Pulmonary artery endothelial cell (primary cell): ENCODE data around the gene UNC45B. TPM values are rescaled to one million over a fixed set of nuclear protein-coding genes. Genes with fewer than 3 reads are reported as not detected.
"Not testable (repeated sequence)": the region's sequence is repeated elsewhere in the genome, so short reads cannot be mapped to it uniquely, and the experiment has no call there.

Source experiments
- DNase-seq: peaks from one replicate; pipeline ENCODE4 v3.0.0-alpha.2; 2011; ENCODE audit warnings: low read depth, low spot score
- total RNA-seq: library from RNA; depleted of rRNA; stranded (reverse); fragments of >200 nt; gene quantifications from 2 replicates; pipeline ENCODE4 v1.2.3, GENCODE V29; 2014

The UNC45B gene
- total RNA-seq, 1 donor from 2014 or later: not detected

DNA sequence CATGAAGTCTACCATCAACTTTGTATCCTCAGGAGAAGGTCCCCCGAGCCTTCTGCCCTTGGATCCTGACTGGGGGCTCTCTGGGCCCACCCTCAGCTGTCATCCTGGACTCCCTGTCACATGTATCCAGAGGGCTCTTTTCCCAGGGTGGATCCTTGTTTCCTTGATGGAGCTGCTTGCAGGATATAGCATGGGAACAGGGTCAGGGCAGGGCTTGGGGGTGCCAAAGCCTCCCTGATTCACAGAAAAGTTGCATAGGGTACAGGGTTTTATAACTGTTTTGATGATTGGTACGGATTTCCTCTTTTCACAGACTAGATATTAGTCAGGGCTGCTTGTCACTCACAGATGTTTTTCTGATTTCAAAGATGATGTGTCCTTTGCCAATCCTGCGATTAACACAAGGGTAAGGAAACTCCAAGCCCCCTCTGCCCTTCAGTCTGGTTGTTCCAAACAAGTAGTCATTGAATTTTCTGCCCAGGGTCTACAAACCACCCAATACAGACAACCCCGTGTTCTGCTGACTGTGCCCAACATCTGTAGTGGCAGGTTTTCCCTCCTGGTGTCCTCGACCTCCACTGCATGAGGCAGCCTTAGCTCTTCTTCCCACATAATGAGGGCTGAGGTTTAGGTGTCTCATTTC is 67.1 kb downstream of the UNC45B start:
- no peak for DNase-seq

DNA sequence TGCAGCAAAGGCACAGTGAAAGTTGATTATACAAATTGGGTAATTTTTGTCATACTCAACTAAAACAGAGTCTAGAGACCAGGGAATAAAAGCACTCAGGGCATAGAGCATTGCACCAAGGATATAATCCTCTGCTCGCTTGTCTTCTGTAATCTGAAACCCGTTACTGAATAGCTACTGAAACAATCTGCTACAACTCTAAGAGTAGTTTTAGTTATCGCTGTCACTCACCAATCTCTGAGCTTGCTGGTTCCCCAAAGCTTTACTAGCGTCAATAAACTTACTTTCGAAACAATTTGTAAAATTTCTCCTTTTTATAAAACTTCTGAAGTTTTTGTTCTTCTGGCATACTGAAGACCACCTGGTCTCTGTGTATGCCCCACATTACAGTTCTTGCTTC is 69.5 kb downstream of the UNC45B start:
- DNase-seq: no peak

DNA sequence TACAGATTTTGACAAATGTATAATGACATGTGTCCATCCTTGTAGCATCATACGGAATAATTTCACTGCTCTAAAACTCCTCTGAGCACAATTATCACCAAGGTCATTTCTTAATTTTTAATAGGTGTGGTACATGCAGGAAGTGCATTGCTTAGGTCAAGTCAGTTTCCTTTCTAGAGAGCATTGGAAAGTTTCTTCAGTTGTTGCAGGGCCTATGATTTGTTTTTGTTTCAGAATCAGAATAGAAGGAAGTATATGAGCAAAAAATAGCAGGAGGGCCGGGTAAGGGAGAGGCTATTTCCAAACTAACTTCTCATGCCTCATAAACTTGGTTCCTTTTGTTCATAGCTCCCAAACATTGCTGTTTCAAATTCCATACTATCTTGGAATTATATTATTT is 71.3 kb downstream of the UNC45B start:
- no peak for DNase-seq

DNA sequence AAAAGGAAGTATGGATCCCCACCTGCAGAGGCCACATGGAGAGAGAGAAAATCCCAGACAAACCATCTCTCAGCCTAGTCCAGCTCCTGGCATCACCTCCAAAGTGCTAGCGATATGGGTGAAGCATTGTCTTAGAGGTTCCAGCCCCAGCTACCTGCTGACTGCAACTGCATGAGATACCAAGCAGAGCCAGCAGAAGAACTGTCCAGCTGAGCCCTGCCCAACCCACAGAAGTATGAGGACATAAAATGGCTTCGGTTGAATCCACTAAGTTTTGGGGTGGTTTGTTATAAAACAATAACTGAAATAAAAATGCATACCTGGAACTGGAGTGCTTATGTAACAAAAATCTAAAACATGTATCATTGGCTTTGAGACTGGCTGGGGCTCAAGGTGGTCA is 74.8 kb downstream of the UNC45B start:
- no peak for DNase-seq

DNA sequence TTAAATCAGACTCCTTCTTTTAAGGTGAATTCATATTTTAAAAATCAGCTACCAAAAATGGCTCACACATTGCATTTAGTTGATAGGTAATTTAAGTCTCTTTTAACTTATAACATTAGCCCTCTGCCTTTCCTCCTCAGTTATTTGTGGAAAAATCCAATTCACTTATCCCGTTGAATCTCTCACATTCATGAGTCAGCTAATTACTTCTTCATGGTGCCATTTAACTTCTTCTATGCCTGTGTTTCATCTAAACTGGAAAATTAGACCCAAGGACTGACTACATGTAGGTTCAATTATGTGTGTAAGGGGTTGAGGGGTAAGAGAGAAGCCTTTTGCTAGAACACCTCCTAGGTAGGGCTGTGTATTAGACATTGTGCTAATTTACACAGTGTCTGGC is 76.8 kb downstream of the UNC45B start:
- DNase-seq: no peak

DNA sequence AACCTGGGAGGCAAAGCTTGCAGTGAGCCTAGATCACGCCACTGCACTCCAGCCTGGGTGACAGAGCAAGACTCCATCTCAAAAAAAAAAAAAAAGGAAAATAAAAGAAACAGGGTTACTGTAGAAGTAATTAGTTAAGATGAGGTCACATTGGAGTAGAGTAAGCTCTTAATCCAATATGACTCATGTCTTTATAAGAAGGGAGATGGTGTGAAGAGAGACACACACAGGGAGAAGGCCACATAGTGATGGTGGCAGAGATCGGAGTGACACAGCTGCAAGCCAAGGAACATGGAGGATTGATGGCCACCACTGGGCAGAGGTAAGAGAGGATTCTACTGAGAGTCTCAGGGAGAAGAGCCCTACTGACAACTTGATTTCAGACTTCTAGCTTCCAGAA is 79.9 kb downstream of the UNC45B start:
- DNase-seq: no peak

DNA sequence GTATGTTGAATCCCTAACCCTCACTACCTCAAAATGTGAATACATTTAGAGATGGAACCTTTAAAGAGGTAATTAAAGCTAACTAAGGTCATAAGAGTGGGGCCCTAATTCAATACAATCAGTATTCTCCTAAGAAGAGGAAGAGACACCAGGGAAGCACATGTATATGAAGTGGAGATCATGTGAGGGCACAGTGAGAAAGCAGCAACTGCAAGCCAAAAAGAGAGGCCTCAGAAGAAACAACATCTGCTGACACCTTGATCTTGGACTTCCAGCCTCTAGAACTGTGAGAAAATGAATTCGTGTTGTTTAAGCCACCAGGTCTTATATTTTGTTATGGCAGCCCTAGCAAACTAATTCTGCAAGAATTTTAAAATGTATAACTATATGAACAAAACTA is 82.0 kb downstream of the UNC45B start:
- no peak for DNase-seq

DNA sequence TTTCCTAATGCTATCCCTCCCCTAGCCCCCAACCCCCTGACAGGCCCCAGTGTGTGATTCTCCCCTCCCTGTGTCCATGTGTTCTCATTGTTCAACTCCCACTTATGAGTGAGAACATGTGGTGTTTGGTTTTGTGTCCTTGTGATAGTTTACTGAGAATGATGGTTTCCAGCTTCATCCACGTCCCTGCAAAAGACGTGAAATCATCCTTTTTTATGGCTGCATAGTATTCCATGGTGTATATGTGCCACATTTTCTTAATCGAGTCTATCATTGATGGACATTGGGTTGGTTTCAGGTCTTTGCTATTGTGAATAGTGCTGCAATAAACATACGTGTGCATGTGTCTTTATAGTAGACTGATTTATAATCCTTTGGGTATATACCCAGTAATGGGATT is 86.7 kb downstream of the UNC45B start:
- DNase-seq: not testable (repeated sequence)

DNA sequence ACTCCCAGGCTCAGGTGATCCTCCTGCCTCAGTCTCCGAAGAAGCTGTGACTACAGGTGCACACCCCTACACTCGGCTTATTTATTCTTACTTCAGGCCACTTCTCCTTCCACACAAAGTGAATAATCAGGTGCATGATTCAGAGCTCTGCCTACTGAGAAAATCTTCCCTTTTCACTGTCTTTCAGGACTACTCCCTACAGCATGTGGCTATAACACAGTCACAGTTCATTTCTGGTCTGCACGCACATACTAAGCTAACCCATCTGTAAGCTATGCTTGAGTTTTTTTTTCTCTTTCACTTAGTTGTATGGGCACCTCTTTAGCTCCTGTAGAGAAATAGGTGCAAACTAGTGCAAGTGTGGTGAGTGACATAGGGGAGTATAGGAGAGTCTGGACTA is 87.7 kb downstream of the UNC45B start:
- no peak for DNase-seq

DNA sequence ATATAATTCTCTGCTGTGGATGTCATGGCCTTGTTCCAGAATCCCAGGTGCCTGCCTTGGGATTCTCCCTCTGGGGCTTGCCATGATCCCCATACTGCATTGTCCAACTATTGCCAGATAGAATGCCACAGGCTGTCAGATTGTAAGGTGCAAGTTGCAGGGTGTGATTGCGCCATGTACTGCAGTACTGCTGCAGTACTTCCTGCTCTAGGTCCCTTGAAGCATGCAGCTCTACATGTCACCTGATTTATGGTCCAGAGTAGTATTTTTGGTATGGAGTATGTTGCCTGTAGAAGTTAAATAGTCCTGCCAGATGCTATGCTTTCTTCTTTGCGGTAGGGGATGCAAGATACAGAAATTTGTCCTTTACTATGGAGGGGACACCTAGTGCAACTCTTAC is 88.3 kb downstream of the UNC45B start:
- DNase-seq: no peak

DNA sequence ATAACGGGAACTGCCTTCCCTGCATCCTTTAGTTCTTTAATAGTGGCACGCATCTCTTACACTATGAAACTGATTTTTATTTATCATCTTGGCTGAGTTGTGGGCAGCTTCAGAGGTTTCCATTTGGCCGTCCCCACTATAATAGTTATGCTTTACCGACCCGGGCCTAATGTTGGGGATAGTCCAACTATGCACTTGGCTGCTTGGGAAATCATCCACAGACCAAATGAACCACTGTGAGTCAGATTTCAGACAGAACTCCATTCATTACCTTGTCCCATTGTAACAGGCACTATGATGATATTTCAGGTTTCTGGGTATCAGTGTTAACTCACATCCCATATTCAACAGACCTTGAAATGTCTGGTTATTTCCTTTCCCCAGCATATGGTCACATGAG is 89.2 kb downstream of the UNC45B start:
- no peak for DNase-seq

DNA sequence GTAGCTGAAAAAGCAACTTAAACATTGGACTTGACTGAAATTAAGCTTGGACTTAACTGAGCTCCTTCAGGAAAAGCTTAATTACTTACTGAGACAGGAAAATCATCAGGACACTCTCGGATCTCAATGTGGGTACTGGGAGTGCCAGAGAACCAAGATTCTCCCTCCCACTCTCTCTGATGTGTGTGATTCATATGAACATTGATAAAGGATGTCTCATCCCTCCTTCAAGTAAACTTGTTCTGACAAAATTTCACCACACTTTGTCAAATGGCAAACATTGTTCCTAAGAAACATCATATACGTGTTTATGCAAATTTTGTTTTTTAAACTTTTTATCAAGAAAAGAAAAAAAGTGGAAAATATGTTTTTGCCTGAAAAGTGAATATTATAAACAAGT is 91.2 kb downstream of the UNC45B start:
- no peak for DNase-seq

Other genes starting within 250 kb of the UNC45B start
- 0.11 and 0.59 TPM in 2 replicates for gene CCT6B, start 186.4 kb upstream of the UNC45B start, total RNA-seq
- 11.8 and 15.3 TPM in 2 replicates for gene ZNF830, start 186.3 kb upstream of the UNC45B start, total RNA-seq
- 31.5 and 35.9 TPM in 2 replicates for gene LIG3, start 167.3 kb upstream of the UNC45B start, total RNA-seq
- 7.8 and 8.6 TPM in 2 replicates for gene RFFL, start 84.1 kb upstream of the UNC45B start, total RNA-seq
- 12.6 and 13.9 TPM in 2 replicates for gene RAD51D, start 28.0 kb upstream of the UNC45B start, total RNA-seq
- not detected in 2 replicates for gene FNDC8, start 26.2 kb upstream of the UNC45B start, total RNA-seq
- gene NLE1, start 5.5 kb upstream of the UNC45B start, total RNA-seq: 23.5 and 25.9 TPM in 2 replicates
- not detected in 2 replicates for gene SLC35G3, start 46.6 kb downstream of the UNC45B start, total RNA-seq
- gene SLFN5, start 95.3 kb downstream of the UNC45B start, total RNA-seq: 33.0 and 40.6 TPM in 2 replicates
- gene SLFN11, start 225.8 kb downstream of the UNC45B start, total RNA-seq: 98.6 and 225 TPM in 2 replicates